Activated naive CD4-positive, alpha-beta T cell treated with anti-CD3 and anti-CD28 coated beads, Interleukin-2, amount 50 U/mL, for 24 hours (primary cell): ENCODE data around the gene MTG2.

Source experiments
- H3K27ac Mint-ChIP-seq: one replicate; pipeline ENCODE4 v1.8.0; 2021; ENCODE audit warnings: mild to moderate bottlenecking, mixed read lengths
- H3K27me3 Mint-ChIP-seq: one replicate; pipeline ENCODE4 v1.8.0; 2021; ENCODE audit warnings: mixed read lengths
- H3K36me3 Mint-ChIP-seq: one replicate; pipeline ENCODE4 v1.8.0; 2021; ENCODE audit warnings: mixed read lengths
- H3K4me1 Mint-ChIP-seq: one replicate; pipeline ENCODE4 v1.8.0; 2021; ENCODE audit warnings: mixed read lengths
- H3K4me3 Mint-ChIP-seq: one replicate; pipeline ENCODE4 v1.8.0; 2021; ENCODE audit warnings: mild to moderate bottlenecking, mixed read lengths
- H3K9me3 Mint-ChIP-seq: one replicate; pipeline ENCODE4 v1.8.0; 2021; ENCODE audit warnings: mixed read lengths

MTG2 gene

GRCh38 chr20:62155428-62156253 lies 27.2 kb upstream of the MTG2 start:
- no peaks in the 10 kb centered on the region for H3K27me3 Mint-ChIP-seq
- no peak overlapping the region for H3K27ac Mint-ChIP-seq
- no peaks in the 10 kb centered on the region for H3K9me3 Mint-ChIP-seq
- no peak overlapping the region for H3K4me3 Mint-ChIP-seq
- peaks cover 19% of the 10 kb centered on the region for H3K36me3 Mint-ChIP-seq
- H3K4me1 Mint-ChIP-seq, result peaks cover 15% of the 10 kb centered on the region

- Mint-ChIP-seq H3K9me3 (no peaks in the 10 kb centered on the region), H3K4me1 (peaks cover 15% of the 10 kb centered on the region), H3K4me3 (no peak overlapping the region), H3K27me3 (no peaks in the 10 kb centered on the region), H3K27ac (no peak overlapping the region), H3K36me3 (peaks cover 19% of the 10 kb centered on the region)
Observed at GRCh38 chr20:62156254-62156556, 26.6 kb upstream of the MTG2 start.

DNA sequence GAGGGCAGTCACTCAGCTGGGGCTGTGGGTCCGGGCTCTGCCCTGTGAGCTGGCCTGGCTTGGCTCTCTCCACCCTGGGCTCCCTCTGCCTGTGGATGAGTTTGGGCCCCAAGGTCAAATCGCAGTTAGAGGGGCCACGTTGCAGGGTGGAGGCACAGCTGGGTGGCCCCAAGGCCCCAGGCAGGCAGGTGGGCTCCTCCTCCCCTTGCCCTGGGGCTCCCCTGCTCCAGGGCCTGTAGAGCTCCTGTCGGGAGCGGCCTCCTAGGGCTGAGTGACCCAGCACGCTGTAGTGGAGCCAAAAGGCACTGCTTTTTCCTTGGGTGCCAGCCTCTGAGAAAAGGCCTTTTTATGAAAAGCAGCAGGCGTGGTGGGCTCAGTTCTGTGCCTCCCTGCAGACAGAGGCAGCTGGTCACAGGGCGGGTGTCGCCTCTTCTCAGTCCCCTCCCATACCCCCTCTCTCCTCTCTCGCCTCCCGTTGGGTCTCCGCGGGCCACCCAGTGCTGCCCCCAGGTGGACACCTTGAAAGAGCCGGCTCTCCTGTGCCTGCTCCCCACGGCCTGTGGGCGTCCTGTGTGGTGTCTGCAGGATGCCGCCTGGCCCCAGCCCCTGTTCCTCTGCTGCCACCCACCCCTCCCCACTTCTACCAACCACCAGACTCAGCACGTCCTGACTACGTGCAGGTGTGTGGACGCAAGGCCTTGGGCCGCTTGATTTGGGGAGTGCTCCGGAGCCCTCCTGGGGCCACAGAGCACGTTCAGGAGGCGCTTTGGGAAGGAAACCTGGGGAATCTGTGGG lies 26.0 kb upstream of the MTG2 start:
- Mint-ChIP-seq H3K27me3 (no peaks in the 10 kb centered on the region), H3K36me3 (peaks cover 19% of the 10 kb centered on the region), H3K4me3 (no peak overlapping the region), H3K27ac (no peak overlapping the region), H3K4me1 (peaks cover 15% of the 10 kb centered on the region), H3K9me3 (no peaks in the 10 kb centered on the region)

DNA sequence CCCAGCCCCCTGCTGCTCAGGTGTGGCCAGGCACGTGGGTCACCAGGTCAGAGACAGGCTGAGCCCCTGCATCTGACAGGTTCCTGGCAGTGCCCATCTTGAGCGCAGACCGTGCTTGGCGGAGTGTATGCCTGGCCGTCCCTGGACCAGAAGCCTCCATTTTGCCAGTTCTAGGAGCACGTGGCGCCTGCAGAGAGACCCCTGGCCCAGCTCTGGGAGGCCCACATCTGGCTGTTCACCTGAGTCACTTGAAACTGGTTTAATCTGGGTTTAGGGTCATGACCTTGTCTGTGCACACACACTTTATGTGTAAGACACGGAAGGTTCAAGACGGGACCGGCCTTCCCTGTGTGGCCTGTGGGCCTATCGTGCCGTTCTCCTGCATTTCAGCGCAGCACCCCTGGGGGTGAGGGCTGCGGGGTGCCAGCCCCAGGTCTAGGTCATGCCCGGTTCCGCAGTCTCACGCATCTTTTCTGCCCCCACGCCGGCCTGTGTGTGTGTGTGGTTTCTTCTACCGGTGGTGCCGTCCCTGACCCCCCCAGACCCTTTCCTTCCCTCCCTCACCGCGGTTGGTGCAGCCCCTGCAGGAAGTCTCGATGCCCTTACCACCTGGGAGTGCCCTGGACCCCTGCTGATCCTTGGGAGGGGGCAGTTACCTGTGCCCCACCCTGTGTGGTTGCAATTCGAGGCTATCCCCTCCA lies 25.3 kb upstream of the MTG2 start:
- Mint-ChIP-seq H3K27me3 (no peaks in the 10 kb centered on the region), H3K9me3 (no peaks in the 10 kb centered on the region), H3K36me3 (peaks cover 17% of the 10 kb centered on the region), H3K27ac (no peak overlapping the region), H3K4me3 (no peak overlapping the region), H3K4me1 (peaks cover 15% of the 10 kb centered on the region)

- H3K27me3 Mint-ChIP-seq, result no peaks in the 10 kb centered on the region
- no peak overlapping the region for H3K27ac Mint-ChIP-seq
- H3K9me3 Mint-ChIP-seq, result no peaks in the 10 kb centered on the region
Observed at GRCh38 chr20:62158088-62158400, 24.8 kb upstream of the MTG2 start.

GRCh38 chr20:62158541-62158940 lies 24.3 kb upstream of the MTG2 start:
- Mint-ChIP-seq H3K27ac (no peak overlapping the region), H3K27me3 (no peaks in the 10 kb centered on the region), H3K9me3 (no peaks in the 10 kb centered on the region), H3K36me3 (peaks cover 11% of the 10 kb centered on the region), H3K4me3 (no peak overlapping the region), H3K4me1 (peaks cover 12% of the 10 kb centered on the region)

More at GRCh38 chr20:62158088-62158400, 24.8 kb upstream of the MTG2 start:
- Mint-ChIP-seq H3K4me3 (no peak overlapping the region), H3K36me3 (peaks cover 13% of the 10 kb centered on the region), H3K4me1 (peaks cover 12% of the 10 kb centered on the region)

- Mint-ChIP-seq H3K36me3 (peaks cover 6% of the 10 kb centered on the region), H3K4me1 (peaks cover 8% of the 10 kb centered on the region), H3K4me3 (no peak overlapping the region), H3K9me3 (no peaks in the 10 kb centered on the region), H3K27ac (no peak overlapping the region), H3K27me3 (no peaks in the 10 kb centered on the region)
Observed at GRCh38 chr20:62159052-62159451, 23.8 kb upstream of the MTG2 start.

DNA sequence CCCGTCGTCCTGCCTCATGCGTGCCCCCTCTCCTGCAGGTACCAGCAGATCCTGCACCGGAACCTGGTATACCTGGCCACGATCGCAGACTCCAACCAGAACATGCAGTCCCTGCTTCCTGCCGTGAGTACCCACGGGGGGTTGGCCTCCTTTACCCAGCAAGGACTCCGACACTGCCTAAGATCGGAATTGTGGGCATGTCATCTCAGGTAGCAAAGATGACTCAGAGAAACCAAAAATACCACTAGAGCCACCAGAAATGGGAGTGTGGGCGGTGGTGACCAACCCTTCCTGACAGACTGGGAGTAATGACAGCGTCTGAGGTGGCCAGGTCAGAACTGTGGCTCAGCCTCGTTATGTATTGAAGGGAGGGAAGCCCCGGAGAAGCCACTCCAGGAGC lies 23.0 kb upstream of the MTG2 start:
- Mint-ChIP-seq H3K27me3 (no peaks in the 10 kb centered on the region), H3K27ac (no peak overlapping the region), H3K9me3 (no peaks in the 10 kb centered on the region), H3K4me1 (peaks cover 4% of the 10 kb centered on the region), H3K4me3 (no peak overlapping the region), H3K36me3 (peaks cover 2% of the 10 kb centered on the region)

- H3K27ac Mint-ChIP-seq, result no peak overlapping the region
Observed at GRCh38 chr20:62160253-62160652, 22.6 kb upstream of the MTG2 start.

DNA sequence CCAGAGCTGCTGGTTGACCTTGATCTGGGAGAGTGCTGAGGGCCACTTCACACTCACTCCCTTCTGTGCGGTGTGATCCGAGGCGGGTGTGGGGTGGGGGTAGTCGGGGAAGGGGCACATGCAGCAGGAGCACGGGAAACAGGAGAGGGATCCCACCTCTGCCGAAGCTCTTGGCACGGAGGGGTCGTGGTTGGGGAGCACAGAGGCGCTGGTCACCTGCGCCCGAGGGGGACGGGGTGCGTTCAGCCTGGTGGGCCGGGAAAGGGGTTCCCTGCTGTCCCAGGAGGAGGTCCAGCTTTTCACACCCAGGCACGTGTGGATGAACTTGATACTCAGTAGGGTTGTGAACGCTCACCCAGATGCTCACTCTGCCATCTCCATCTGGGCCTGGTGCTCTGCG lies 22.0 kb upstream of the MTG2 start:
- Mint-ChIP-seq H3K27ac (no peak overlapping the region), H3K4me1 (peaks cover 3% of the 10 kb centered on the region), H3K9me3 (no peaks in the 10 kb centered on the region), H3K36me3 (no peaks in the 10 kb centered on the region), H3K4me3 (no peak overlapping the region), H3K27me3 (no peaks in the 10 kb centered on the region)

More at GRCh38 chr20:62160253-62160652, 22.6 kb upstream of the MTG2 start:
- H3K4me1 Mint-ChIP-seq, result peaks cover 3% of the 10 kb centered on the region
- no peaks in the 10 kb centered on the region for H3K27me3 Mint-ChIP-seq
- H3K4me3 Mint-ChIP-seq, result no peak overlapping the region
- no peaks in the 10 kb centered on the region for H3K9me3 Mint-ChIP-seq
- H3K36me3 Mint-ChIP-seq, result no peaks in the 10 kb centered on the region

- H3K9me3 Mint-ChIP-seq, result no peaks in the 10 kb centered on the region
- no peaks in the 10 kb centered on the region for H3K36me3 Mint-ChIP-seq
- H3K4me3 Mint-ChIP-seq, result no peak overlapping the region
- H3K4me1 Mint-ChIP-seq, result peaks cover 3% of the 10 kb centered on the region
- no peaks in the 10 kb centered on the region for H3K27me3 Mint-ChIP-seq
- H3K27ac Mint-ChIP-seq, result no peak overlapping the region
Observed at GRCh38 chr20:62161347-62161746, 21.5 kb upstream of the MTG2 start.

DNA sequence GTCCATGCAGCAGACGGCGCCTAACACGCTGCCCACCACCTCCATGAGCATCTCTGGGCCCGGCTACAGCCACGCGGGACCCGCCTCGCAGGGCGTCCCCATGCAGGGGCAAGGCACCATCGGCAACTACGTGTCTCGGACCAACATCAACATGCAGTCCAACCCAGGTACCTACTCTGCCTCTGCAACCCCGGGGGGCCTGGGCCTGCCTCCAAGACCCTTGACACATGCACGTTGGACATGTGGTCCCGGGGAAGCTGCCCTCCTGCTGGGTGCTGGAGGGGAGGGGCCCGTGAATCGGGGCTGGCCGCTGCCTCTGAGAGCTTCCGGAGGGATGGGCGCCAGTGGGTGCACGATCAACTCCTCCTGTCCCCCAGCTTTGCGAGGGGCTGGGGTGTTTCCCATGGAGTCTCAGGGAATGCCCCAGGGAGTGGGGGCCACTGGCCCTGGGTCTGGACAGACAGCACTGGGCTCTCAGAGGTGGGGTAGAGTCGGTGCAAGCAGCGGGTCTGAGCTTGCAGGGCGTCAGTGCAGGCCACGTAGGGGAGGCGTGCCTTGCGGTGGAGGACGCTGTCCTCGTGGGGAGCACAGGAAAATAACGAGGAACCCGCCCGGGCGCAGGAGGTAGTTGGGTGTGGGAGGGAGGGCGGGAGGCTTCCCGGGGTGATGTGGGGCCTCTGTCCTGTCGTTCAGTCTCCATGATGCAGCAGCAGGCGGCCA lies 19.9 kb upstream of the MTG2 start:
- Mint-ChIP-seq H3K4me1 (peaks cover 3% of the 10 kb centered on the region), H3K27ac (no peak overlapping the region), H3K27me3 (no peaks in the 10 kb centered on the region), H3K4me3 (no peak overlapping the region), H3K36me3 (no peaks in the 10 kb centered on the region), H3K9me3 (no peaks in the 10 kb centered on the region)

DNA sequence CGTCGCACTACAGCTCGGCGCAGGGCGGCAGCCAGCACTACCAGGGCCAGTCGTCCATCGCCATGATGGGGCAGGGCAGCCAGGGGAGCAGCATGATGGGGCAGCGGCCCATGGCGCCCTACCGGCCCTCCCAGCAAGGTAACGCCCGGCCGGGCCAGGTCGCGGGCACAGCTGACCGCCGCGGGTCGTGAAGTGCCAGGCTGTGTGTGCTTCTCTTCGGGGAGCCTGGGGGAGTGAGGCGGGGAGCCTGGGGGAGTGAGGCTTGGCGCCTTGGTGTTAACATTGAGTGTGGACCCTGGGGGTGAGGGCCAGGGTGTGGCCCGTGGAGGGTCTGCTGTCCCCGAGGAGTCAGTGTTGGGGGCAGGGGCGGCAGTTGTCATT lies 19.4 kb upstream of the MTG2 start:
- Mint-ChIP-seq H3K4me3 (no peak overlapping the region), H3K4me1 (peaks cover 3% of the 10 kb centered on the region), H3K9me3 (no peaks in the 10 kb centered on the region), H3K36me3 (peaks cover 2% of the 10 kb centered on the region), H3K27ac (no peak overlapping the region), H3K27me3 (no peaks in the 10 kb centered on the region)

- Mint-ChIP-seq H3K27me3 (no peaks in the 10 kb centered on the region), H3K36me3 (peaks cover 2% of the 10 kb centered on the region), H3K9me3 (no peaks in the 10 kb centered on the region), H3K27ac (no peak overlapping the region), H3K4me1 (peaks cover 3% of the 10 kb centered on the region), H3K4me3 (no peak overlapping the region)
Observed at GRCh38 chr20:62163986-62164762, 18.7 kb upstream of the MTG2 start.
